A549 (cell line): Measurements from ENCODE around the gene ANAPC5. TPM values are rescaled to one million over a fixed set of nuclear protein-coding genes. Genes with fewer than 3 reads are reported as not detected.

ENCODE experiments used
- ATAC-seq, 2 experiments: fragments of 200-7000 bp in 1 of 2; fragments of >200 bp in 1 of 2; cut with Nextera tagmentation in 1 of 2; cut with Tn5 transposase in 1 of 2; 3 replicates each; pipeline versions ENCODE4 v1.8.0 to v1.9.1; 2018 to 2020; ENCODE audit warnings: mild to moderate bottlenecking in 1 of 2, moderate library complexity in 1 of 2
- CTCF ChIA-PET: fragments of 300-600 bp; sonication (Branson Sonifier 250); formaldehyde crosslinking; extraction: SDS; loops from one replicate; lab custom pipeline; 2021; ENCODE audit warnings: antibody characterized with exemption, inconsistent platforms; lab: Yijun Ruan, JAX
- POLR2A ChIA-PET: fragments of 350-600 bp; formaldehyde crosslinking; extraction: SDS; loops from one replicate; lab custom pipeline; 2021; ENCODE audit warnings: antibody characterized with exemption, inconsistent platforms; lab: Yijun Ruan, JAX
- DNase-seq, 2 experiments: peaks; one replicate each; pipeline versions ENCODE4 v3.0.0 to v3.0.0-alpha.2; 2011 to 2016; ENCODE audit warnings: low read depth in 1 of 2, low spot score in 1 of 2
- FAIRE-seq: peaks from 2 replicates; lab custom pipeline; 2011; peaks lifted over from hg19 to GRCh38; lab: Jason Lieb, UNC
- H3K27ac ChIP-seq, 2 experiments: fragments of >200 bp; sonication (Bioruptor Twin); formaldehyde crosslinking; 3 replicates each; pipeline ENCODE4 v1.5.1; 2016 to 2017
- H3K4me1 ChIP-seq: fragments of >200 bp; sonication (Bioruptor Twin); formaldehyde crosslinking; 3 replicates; pipeline ENCODE4 v1.6.1; 2016
- H3K4me2 ChIP-seq: fragments of >200 bp; sonication (Bioruptor Twin); formaldehyde crosslinking; 3 replicates; pipeline ENCODE4 v1.6.1; 2016
- H3K4me3 ChIP-seq: fragments of >200 bp; sonication (Bioruptor Twin); formaldehyde crosslinking; 3 replicates; pipeline ENCODE4 v1.5.1; 2016
- H3K9me3 ChIP-seq: fragments of >200 bp; sonication (Bioruptor Twin); formaldehyde crosslinking; 3 replicates; pipeline ENCODE4 v1.6.1; 2016
- BCL3 ChIP-seq: fragments of >200 bp; sonication (Bioruptor Twin); formaldehyde crosslinking; IDR thresholded peaks from 3 replicates; pipeline ENCODE4 v1.6.1; 2016
- BHLHE40 ChIP-seq: IDR thresholded peaks from 2 replicates; pipeline ENCODE4 v1.6.1; 2012; ENCODE audit warnings: low read depth, low read length, inconsistent platforms
- CBX2 ChIP-seq: fragments of 200-600 bp; sonication (generic); IDR thresholded peaks from 2 replicates; pipeline ENCODE4 v1.6.1; 2016; ENCODE audit warnings: low read depth, mild to moderate bottlenecking, borderline replicate concordance
- CEBPB ChIP-seq, 2 experiments: fragments of >200 bp in 1 of 2; sonication (Bioruptor Twin) in 1 of 2; formaldehyde crosslinking in 1 of 2; IDR thresholded peaks; 2 replicates each; pipeline ENCODE4 v1.6.1; 2012 to 2016
- CHD4 ChIP-seq: fragments of 200-600 bp; sonication (generic); IDR thresholded peaks from 2 replicates; pipeline ENCODE4 v1.6.1; 2016; ENCODE audit warnings: antibody characterized with exemption, mild to moderate bottlenecking, borderline replicate concordance
- EHF ChIP-seq: fragments of 250-450 bp; sonication (Bioruptor Pico); IDR thresholded peaks from 2 replicates; pipeline ENCODE4 v1.5.0; 2020; ENCODE audit warnings: mild to moderate bottlenecking
- ESRRA ChIP-seq: fragments of 150-350 bp; IDR thresholded peaks from 2 replicates; pipeline ENCODE4 v1.6.1; 2014; ENCODE audit warnings: mild to moderate bottlenecking, low read length, borderline replicate concordance
- FOSB ChIP-seq: fragments of 250-450 bp; sonication (Bioruptor Pico); IDR thresholded peaks from 2 replicates; pipeline ENCODE4 v1.5.0; 2020; ENCODE audit warnings: mild to moderate bottlenecking, moderate library complexity
- FOXS1 ChIP-seq: fragments of 250-450 bp; sonication (Bioruptor Pico); IDR thresholded peaks from 2 replicates; pipeline ENCODE4 v1.5.0; 2020; ENCODE audit warnings: mild to moderate bottlenecking, moderate library complexity
- GATA3 ChIP-seq: IDR thresholded peaks from 2 replicates; pipeline ENCODE4 v1.6.1; 2012; ENCODE audit warnings: borderline replicate concordance
- HEYL ChIP-seq: fragments of 250-450 bp; sonication (Bioruptor Pico); IDR thresholded peaks from 2 replicates; pipeline ENCODE4 v1.8.0; 2021; ENCODE audit warnings: mild to moderate bottlenecking, moderate library complexity
- JUN ChIP-seq, 2 experiments: fragments of >200 bp; sonication (Bioruptor Twin); formaldehyde crosslinking; IDR thresholded peaks; 2 replicates in 1 of 2; 3 replicates in 1 of 2; pipeline ENCODE4 v1.6.1; 2016 to 2017
- MAX ChIP-seq: IDR thresholded peaks from 2 replicates; pipeline ENCODE4 v1.6.1; 2012
- MAZ ChIP-seq: fragments of 150-350 bp; IDR thresholded peaks from 2 replicates; pipeline ENCODE4 v1.6.1; 2014; ENCODE audit warnings: antibody characterized with exemption, low read depth, low read length, borderline replicate concordance
- NFE2L2 ChIP-seq: fragments of 150-350 bp; conservative IDR thresholded peaks from 2 replicates; pipeline ENCODE4 v1.6.1; 2014; ENCODE audit warnings: low read length
- PHF8 ChIP-seq: fragments of 200-600 bp; sonication (generic); IDR thresholded peaks from 2 replicates; pipeline ENCODE4 v1.6.1; 2016; ENCODE audit warnings: low read depth, mild to moderate bottlenecking, antibody characterized with exemption, moderate library complexity, borderline replicate concordance
- RAD21 ChIP-seq, 2 experiments: fragments of >200 bp in 1 of 2; sonication (Bioruptor Twin) in 1 of 2; formaldehyde crosslinking in 1 of 2; IDR thresholded peaks in 1 of 2; conservative IDR thresholded peaks in 1 of 2; 2 replicates in 1 of 2; 3 replicates in 1 of 2; pipeline ENCODE4 v1.6.1; 2012 to 2018; ENCODE audit warnings: inconsistent platforms in 1 of 2
- RCOR1 ChIP-seq: fragments of 150-350 bp; IDR thresholded peaks from 2 replicates; pipeline ENCODE4 v1.6.1; 2014; ENCODE audit warnings: antibody characterized with exemption, low read length, low read depth
- ZSCAN20 ChIP-seq: fragments of 250-450 bp; sonication (Bioruptor Pico); IDR thresholded peaks from 2 replicates; pipeline ENCODE4 v1.8.0; 2022; ENCODE audit warnings: mild to moderate bottlenecking, moderate library complexity
- WGBS: methylation state at CpG from one replicate; pipeline ENCODE4 v1.1.6; 2017; ENCODE audit errors: missing lambda C conversion rate; 5-methylcytosine and 5-hydroxymethylcytosine counted together
- polyA plus RNA-seq, 4 experiments: library from polyadenylated mRNA; depleted of rRNA in 3 of 4; stranded (reverse); fragments of >200 nt; fragmentation: RNase III in 1 of 4; extraction: RNeasy Plus Mini Kit Qiagen cat#74134 plus additional on column Dnase treatment in 1 of 4; gene quantifications; 2 replicates in 3 of 4; 3 replicates in 1 of 4; pipeline ENCODE4 v1.2.3, GENCODE V29; 2011 to 2017

ANAPC5 gene
- polyA plus RNA-seq, 2 of the 4 experiments (the other 2 are of a cell fraction) = 91.6 to 225 TPM

GRCh38 chr12:121330692-121331091, 21.5 kb downstream of the ANAPC5 start:
- ATAC-seq = no peak
- FAIRE-seq = no peak
- Histone ChIP-seq H3K4me3 (no peak overlapping the region), H3K9me3 (no peaks in the 10 kb centered on the region), H3K4me2 (no peak overlapping the region)
- POLR2A ChIA-PET = interaction anchor here (0.9 kb wide), 1 partner anchor 33 kb away, joined by 4 read pairs; no protein-coding TSS in a partner anchor
- no peak for DNase-seq
- TF ChIP-seq NFE2L2 = no peak
- TF ChIP-seq, all 56 proteins: peak for 0
- peaks cover 9% of the 10 kb centered on the region; the same call in 2 of the 3 replicates for H3K4me1 ChIP-seq
- H3K27ac ChIP-seq = no peak overlapping the region
- CTCF ChIA-PET = interaction anchor here (8.5 kb wide), 1 partner anchor 112 kb away, joined by 117 read pairs; no protein-coding TSS in a partner anchor

GRCh38 chr12:121330195-121330594, 22.0 kb downstream of the ANAPC5 start:
- 92% methylated on average over 4 of the region's 4 CpGs for WGBS
- no peaks in the 10 kb centered on the region for H3K9me3 ChIP-seq
- peaks cover 9% of the 10 kb centered on the region; the same call in 2 of the 3 replicates for H3K4me1 ChIP-seq

GRCh38 chr12:121328620-121329019, 23.6 kb downstream of the ANAPC5 start:
- Histone ChIP-seq H3K27ac (no peak overlapping the region), H3K9me3 (no peaks in the 10 kb centered on the region), H3K4me1 (peaks cover 9% of the 10 kb centered on the region; the same call in 2 of the 3 replicates), H3K4me2 (no peak overlapping the region), H3K4me3 (no peak overlapping the region)
- no peak for ATAC-seq
- TF ChIP-seq RAD21 (conservative IDR thresholded peaks at IDR 0.05 in 1 of 2, IDR thresholded peaks at IDR 0.05 in 1 of 2) = no peak
- TF ChIP-seq GATA3 = no peak
- TF ChIP-seq BCL3 = no peak
- no peak for TF ChIP-seq ESRRA
- TF ChIP-seq MAX = no peak
- no peak for TF ChIP-seq CBX2
- no peak for TF ChIP-seq JUN (IDR thresholded peaks at IDR 0.05)
- no peak for TF ChIP-seq FOXS1 (CRISPR knock-in tag)
- no peak for TF ChIP-seq BHLHE40
- no peak for TF ChIP-seq RCOR1
- TF ChIP-seq PHF8 = no peak
- no peak for TF ChIP-seq MAZ
- TF ChIP-seq EHF = no peak
- TF ChIP-seq ZSCAN20 (CRISPR knock-in tag) = no peak
- 89% methylated on average over 4 of the region's 4 CpGs for WGBS
- FAIRE-seq = no peak
- ChIA-PET CTCF (interaction anchor here (0.8 to 1.7 kb wide), 3 partner anchors 10 to 114 kb away, joined by 3 to 7 read pairs (median 3); partner anchors contain the start of gene RNF34), POLR2A (no interaction called here)
- DNase-seq = no peak

More at GRCh38 chr12:121330195-121330594, 22.0 kb downstream of the ANAPC5 start:
- no peak overlapping the region for H3K4me2 ChIP-seq
- H3K4me3 ChIP-seq = no peak overlapping the region
- ChIA-PET CTCF (interaction anchor here (8.5 kb wide), 1 partner anchor 113 kb away, joined by 117 read pairs; no protein-coding TSS in a partner anchor), POLR2A (no interaction called here)
- DNase-seq = no peak
- H3K27ac ChIP-seq = no peak overlapping the region
- TF ChIP-seq EHF = no peak
- no peak for TF ChIP-seq HEYL
- TF ChIP-seq FOXS1 (CRISPR knock-in tag) = no peak
- TF ChIP-seq FOSB = no peak
- TF ChIP-seq, all 56 proteins: peak for 0
- ATAC-seq (no peak), FAIRE-seq (no peak)

GRCh38 chr12:121326996-121327674, 25.1 kb downstream of the ANAPC5 start:
- POLR2A ChIA-PET = no interaction called here
- WGBS = 97% methylated on average over 21 of the region's 21 CpGs
- FAIRE-seq = no peak

More at GRCh38 chr12:121326996-121327674, 25.1 kb downstream of the ANAPC5 start:
- TF ChIP-seq RAD21 (conservative IDR thresholded peaks at IDR 0.05 in 1 of 2, IDR thresholded peaks at IDR 0.05 in 1 of 2) (no peak), CHD4 (no peak), CEBPB (IDR thresholded peaks at IDR 0.05) (no peak)
- no peak for DNase-seq
- Histone ChIP-seq H3K9me3 (no peaks in the 10 kb centered on the region), H3K4me3 (no peak overlapping the region), H3K4me2 (no peak overlapping the region), H3K27ac (no peak overlapping the region), H3K4me1 (peaks cover 9% of the 10 kb centered on the region; the same call in 2 of the 3 replicates)
- no peak; a peak in 1 of 6 replicates for ATAC-seq
- CTCF ChIA-PET = interaction anchor here (0.6 to 6.3 kb wide), 2 partner anchors 7 to 814 kb away, joined by 3 to 40 read pairs; no protein-coding TSS in a partner anchor
